Peyer's patch (tissue), 4 donors: Measurements from ENCODE around the gene GABPB1.

Experiments used
- CTCF ChIP-seq, 6 experiments: fragments of 450-650 bp in 4 of 6; fragments of 200-600 bp in 2 of 6; sonication (generic) in 1 of 6; IDR thresholded peaks; one replicate each; pipeline ENCODE4 v1.5.1; 2017 to 2019; ENCODE audit warnings: antibody characterized with exemption in 6 of 6, mild to moderate bottlenecking in 3 of 6, moderate library complexity in 1 of 6
- POLR2A ChIP-seq, 2 donors: fragments of 450-650 bp; IDR thresholded peaks; one replicate each; pipeline ENCODE4 v1.5.1; 2017; ENCODE audit warnings: antibody characterized with exemption in 2 of 2, mild to moderate bottlenecking in 2 of 2, moderate library complexity in 2 of 2

- TF ChIP-seq CTCF (IDR thresholded peaks at IDR 0.05): no peak
- TF ChIP-seq POLR2A (IDR thresholded peaks at IDR 0.05): no peak
Measured at GRCh38 chr15:50318697-50319096, 36.3 kb downstream of the GABPB1 start.
